CD1c-positive myeloid dendritic cell (primary cell): ENCODE results near the gene SDR42E1.

Source experiments
- DNase-seq: peaks from one replicate; pipeline ENCODE4 v3.0.0-alpha.2; 2016; ENCODE audit errors: extremely low spot score

Gene SDR42E1

DNA sequence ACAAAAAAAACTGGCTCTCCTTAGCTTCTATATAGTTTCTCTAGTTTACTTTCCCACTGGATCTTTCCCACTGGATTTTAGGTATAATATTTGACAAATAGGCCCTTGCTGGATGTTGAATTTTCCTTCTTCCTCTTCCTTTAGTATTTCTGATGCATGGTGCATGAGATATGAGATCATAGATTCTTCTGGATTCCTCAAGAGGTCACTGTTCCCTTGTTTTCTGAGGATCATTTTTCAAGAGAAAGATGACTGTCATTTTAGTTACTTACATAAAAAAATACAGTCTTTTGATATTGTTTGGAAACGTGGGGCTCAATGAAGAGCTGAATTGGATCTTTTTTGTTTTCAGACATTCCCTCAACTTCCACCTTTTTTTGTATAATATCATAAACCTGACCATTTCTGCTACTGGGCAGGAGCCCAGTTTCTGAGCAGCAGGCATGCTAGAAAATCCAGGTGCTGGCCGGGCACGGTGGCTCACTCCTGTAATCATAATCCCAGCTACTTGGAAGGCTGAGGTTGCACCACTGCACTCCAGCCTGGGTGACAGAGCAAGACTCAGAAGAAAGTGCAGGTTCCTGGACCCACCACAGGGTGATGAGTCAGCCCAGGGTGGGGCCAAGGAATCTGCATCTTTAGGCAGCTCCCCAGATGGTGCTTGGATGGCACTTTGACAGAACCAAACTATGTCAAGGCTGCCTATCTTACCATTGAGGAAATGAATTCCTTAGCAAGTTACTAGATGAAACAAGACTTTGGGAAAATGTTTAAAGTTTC is 70.3 kb downstream of the SDR42E1 start:
- DNase-seq, result peak; percentile 42

DNA sequence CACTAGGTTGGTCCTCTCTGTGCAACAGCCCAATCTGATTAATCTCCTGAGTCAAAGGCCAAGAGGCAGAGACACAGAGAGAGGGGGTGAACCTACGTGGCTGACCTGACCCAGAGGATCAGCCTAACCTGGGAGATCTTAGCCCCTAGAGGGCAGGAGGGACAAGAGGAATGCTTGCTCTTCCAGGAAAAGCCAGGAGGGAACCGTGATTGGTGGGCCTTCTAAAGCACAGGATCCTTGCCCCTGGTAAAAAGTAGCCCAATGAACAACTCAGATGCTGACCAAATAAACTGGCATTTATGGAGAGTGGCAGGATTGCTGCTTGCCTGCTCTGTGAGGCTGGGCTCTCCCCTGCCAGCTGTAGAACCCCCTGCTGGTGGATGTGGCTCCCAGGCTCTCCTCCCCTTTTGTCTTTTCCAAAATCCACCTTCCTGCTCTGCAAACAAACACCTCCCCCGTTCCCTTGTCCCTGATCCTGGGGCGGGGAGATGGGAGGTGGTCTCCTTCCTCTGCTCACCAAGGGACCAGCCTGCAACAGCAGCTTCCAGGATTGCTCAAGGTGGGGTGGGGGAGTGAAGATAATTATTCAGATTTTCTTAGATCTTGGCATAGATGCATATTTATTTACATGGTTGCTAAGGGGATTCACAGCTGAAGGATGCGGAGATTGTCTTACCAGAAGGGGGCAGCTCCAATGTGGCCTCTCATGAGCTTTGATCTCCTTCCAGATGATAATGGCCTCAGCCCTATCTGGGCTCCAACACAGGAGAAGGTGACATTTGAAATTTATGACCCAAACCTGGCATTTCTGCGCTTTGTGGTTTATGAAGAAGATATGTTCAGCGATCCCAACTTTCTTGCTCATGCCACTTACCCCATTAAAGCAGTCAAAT is 71.9 kb downstream of the SDR42E1 start:
- DNase-seq, result no peak
